Measurements from ENCODE around the gene LZTS2.

Gene LZTS2

DNA sequence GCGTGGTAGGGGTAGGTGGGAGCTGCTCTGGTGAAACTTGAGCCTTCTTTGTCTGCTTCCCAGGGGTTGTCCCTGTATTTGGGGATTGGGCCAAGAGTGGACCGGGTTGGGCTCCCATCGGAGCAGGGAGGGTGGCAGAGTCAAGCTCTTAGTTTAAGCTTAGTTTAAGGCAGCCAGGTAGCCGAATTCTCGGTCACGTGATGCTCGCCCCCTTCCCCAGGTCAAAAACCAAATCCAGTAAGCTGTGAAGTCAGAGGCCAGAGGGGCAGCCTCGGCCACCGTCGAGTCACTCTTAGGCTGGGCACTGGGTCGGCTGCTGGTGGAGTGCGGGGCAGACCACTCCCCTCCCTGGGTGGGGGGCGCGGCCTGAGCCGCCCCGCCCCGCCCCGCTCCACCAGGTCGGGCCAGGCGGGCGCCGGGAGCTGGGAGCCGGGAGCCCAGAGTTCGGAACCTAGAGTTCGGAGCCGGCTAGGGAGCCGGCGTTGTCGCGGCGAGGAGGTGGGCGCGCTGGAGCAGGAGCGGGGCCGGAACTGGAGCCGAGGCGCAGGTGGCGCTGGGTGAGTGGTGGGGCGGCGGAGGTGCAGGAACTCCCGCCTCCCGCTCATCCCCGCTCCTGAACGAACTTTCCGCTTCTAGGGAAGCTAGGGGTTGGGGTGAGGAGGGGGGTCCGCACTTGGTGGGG lies 2.8 kb upstream of the LZTS2 start (continued):
- TF ChIP-seq PRDM10 (tag by site-specific recombination; IDR thresholded peaks at IDR 0.05) (peak; percentile 78), ZNF223 (tag by site-specific recombination; IDR thresholded peaks at IDR 0.05) (peak; percentile 19; the same call in 1 of the 2 replicates), ZNF555 (tag by site-specific recombination; conservative IDR thresholded peaks at IDR 0.05) (no peak), ZNF335 (tag by site-specific recombination; conservative IDR thresholded peaks at IDR 0.05) (peak; percentile 12; the same call in 1 of the 2 replicates), ZBTB8A (tag by site-specific recombination; IDR thresholded peaks at IDR 0.05) (no peak), ZNF518A (tag by site-specific recombination; conservative IDR thresholded peaks at IDR 0.05; ENCODE audit: low read depth) (no peak), ZNF645 (tag by site-specific recombination; IDR thresholded peaks at IDR 0.05) (no peak), MYNN (tag by site-specific recombination; IDR thresholded peaks at IDR 0.05; ENCODE audit: borderline replicate concordance) (no peak), ZBTB44 (tag by site-specific recombination; IDR thresholded peaks at IDR 0.05) (no peak), AEBP2 (tag by site-specific recombination; IDR thresholded peaks at IDR 0.05; ENCODE audit: borderline replicate concordance) (no peak), ZNF837 (tag by site-specific recombination; IDR thresholded peaks at IDR 0.05) (no peak), ZNF501 (tag by site-specific recombination; IDR thresholded peaks at IDR 0.05) (no peak), HOXC10 (CRISPR knock-in tag; IDR thresholded peaks at IDR 0.05) (0 out of 2 replicates have a peak, but pooled peaks have one; percentile 45), HOXD13 (CRISPR knock-in tag; IDR thresholded peaks at IDR 0.05; ENCODE audit: borderline replicate concordance) (no peak), BCL11B (tag by site-specific recombination; IDR thresholded peaks at IDR 0.05; ENCODE audit: low read depth) (no peak), ZSCAN30 (tag by site-specific recombination; IDR thresholded peaks at IDR 0.05) (no peak), ZNF24 (tag by site-specific recombination; IDR thresholded peaks at IDR 0.05) (no peak), ZNF114 (tag by site-specific recombination; IDR thresholded peaks at IDR 0.05) (no peak)
- TF ChIP-seq, protein P1, sequence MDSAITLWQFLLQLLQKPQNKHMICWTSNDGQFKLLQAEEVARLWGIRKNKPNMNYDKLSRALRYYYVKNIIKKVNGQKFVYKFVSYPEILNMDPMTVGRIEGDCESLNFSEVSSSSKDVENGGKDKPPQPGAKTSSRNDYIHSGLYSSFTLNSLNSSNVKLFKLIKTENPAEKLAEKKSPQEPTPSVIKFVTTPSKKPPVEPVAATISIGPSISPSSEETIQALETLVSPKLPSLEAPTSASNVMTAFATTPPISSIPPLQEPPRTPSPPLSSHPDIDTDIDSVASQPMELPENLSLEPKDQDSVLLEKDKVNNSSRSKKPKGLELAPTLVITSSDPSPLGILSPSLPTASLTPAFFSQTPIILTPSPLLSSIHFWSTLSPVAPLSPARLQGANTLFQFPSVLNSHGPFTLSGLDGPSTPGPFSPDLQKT (IDR thresholded peaks at IDR 0.05; ENCODE audit: borderline replicate concordance, low read depth, low read length) = no peak
- TF ChIP-seq, protein P2, sequence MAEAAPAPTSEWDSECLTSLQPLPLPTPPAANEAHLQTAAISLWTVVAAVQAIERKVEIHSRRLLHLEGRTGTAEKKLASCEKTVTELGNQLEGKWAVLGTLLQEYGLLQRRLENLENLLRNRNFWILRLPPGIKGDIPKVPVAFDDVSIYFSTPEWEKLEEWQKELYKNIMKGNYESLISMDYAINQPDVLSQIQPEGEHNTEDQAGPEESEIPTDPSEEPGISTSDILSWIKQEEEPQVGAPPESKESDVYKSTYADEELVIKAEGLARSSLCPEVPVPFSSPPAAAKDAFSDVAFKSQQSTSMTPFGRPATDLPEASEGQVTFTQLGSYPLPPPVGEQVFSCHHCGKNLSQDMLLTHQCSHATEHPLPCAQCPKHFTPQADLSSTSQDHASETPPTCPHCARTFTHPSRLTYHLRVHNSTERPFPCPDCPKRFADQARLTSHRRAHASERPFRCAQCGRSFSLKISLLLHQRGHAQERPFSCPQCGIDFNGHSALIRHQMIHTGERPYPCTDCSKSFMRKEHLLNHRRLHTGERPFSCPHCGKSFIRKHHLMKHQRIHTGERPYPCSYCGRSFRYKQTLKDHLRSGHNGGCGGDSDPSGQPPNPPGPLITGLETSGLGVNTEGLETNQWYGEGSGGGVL (tag by site-specific recombination; IDR thresholded peaks at IDR 0.05) = no peak; the same call in 1 of the 2 replicates
